ENCODE data around the gene MAN1C1. TPM values are rescaled to one million over a fixed set of nuclear protein-coding genes. Genes with fewer than 3 reads are reported as not detected.

MAN1C1 gene
- total RNA-seq, 1 donor from 2014 or later: 19.5 TPM

DNA sequence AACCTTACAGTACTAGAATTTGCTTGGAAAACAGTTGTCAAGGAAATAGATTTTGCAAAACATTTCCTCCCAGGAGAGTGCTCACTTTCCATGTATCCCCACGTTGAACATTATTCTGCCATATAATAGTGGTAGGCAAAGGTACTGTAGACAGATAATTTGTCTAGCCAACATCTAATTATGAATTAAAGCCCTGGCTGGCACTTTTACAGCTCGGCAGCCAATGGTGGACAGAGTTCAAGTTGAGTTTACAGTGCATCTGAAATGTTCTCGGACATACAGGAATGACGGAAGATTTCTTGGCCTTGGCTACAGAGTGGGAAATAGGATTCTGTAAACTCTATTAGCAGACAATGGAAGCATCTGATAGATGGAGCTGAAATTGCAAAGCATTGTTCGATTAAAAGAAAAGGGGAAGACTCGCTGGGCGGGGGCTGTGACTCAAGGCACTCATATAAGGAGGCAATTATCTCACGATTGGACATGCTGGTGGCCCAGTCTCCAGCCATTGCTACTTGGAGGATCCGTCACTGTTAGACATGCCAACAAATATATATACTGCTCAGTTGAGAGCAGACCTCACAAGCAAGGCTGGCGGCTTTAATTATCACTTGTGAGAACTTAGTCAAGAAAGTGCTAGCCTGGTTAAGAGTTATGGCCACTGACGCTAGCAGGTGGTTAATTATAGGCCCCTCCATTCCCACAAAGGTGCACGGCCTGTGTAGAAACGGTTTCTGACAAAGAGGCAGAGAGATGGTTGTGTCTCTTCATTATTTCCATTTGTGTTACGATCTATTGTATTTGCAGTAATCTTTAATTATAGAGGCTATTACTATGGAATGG, 48.0 kb downstream of the MAN1C1 start:
- no peak for DNase-seq (ENCODE audit: missing footprints)
- intact Hi-C loops (cut with DNase I): no loop called here
- ATAC-seq: peak; percentile 27

DNA sequence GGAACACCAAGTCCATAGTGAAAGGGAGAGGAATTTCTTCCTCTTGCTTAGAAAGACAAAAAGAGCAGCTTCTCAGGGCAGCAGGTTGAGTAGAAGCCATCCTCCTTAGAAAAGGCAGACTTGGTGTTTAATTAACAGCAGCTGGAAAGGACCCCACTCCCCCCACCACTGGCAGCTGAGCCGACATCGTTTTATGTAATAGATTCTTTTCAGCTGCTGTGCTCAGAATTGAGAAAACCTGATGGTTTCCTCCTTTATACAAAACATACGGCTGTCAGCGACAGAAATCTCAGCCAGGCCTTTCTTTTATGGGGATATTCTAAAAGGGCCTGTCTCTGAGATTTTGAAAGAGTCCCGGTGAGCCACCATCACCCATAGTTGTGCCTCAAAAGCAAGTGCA, 49.9 kb downstream of the MAN1C1 start:
- intact Hi-C loops (cut with DNase I): no loop called here
- ATAC-seq: no peak
- DNase-seq (ENCODE audit: missing footprints): no peak

DNA sequence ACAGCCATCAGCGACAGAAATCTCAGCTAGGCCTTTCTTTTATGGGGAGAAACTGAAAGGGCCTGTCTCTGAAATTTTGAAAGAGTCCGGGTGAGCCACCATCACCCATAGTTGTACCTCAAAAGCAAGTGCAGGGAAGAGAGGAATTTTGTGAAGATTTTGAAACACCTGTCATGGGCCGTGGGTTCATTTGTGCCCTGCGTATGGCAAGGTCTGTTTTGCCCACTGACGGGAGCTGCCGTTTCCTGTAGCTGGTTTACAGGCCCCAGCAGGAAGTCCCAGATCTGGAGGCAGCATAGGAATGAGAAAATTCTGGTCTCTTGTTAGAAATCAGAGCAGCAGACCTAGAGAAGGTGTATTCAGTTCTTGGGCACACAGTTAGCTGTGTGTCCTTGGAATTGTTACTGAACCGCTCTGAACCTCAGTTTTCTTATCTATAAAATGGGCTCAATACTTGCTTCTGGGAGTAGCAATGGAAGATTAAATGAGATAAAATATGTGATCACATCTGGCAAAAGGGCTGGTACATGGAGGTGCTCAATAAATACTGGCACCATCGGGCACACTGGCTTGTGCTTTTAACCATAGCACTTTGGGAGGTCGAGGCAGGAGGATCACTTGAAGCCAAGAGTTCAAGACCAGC, 52.5 kb downstream of the MAN1C1 start:
- intact Hi-C loops (cut with DNase I): no loop called here
- DNase-seq (ENCODE audit: missing footprints) (no peak), ATAC-seq (no peak)

DNA sequence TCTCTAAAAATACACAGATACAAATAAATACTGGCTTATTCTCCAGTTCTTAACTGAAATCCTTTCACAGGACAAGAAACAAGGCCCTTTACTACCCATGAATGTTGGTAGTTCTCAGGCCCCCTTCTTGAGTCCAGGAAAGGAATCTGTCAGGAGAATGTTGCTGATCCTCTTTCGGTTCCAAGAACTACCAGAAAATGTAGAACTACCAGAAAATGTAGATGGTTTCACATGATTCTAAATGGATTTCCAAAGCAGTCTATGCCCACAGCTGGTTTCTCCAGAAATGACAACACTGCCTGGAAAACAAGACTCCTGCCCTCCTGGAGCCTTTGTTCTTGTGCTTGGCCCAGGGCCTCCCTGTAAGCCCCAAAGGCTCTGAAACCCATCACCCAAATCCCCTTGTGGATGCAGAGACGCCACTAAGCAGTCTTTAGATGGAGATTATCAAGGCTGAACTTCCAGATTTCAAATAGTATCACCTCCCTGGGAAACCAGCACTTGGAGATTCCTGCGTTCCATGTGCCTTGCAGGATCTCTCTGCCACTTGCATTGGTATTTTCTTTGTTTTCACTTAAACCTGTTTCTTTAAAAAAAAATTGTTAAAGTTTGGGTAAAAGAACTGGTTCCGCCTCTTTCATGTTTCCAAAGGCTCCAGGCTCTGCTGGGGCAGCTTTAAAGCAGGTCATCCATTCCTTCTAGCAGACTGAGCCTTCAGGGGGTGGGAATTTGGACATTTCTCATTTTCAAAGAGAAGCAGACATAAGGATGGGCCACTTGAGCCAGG, 53.4 kb downstream of the MAN1C1 start:
- no peak for DNase-seq (ENCODE audit: missing footprints)
- no peak for ATAC-seq
- intact Hi-C loops (cut with DNase I): no loop called here

DNA sequence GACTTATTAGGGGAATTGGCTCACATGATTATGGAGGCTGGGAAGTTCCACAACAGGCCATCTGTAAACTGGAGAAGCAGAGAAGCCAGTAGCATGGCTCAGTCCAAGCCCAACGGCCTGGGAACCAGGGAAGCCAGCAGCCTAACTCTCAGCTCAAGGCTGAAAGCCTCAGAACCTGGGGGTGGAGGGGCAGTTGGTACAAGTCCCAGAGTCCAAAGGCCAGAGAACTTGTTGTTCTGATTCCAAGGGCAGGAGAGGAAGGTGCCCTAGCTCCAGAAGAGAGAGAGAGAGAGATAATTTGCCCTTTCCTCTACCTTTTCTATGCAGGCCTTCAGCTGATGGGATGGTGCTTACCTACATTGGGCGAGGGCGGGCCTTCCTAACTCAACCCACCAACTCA, 55.3 kb downstream of the MAN1C1 start:
- DNase-seq (ENCODE audit: missing footprints) (no peak), ATAC-seq (no peak)
- intact Hi-C loops (cut with DNase I): no loop called here

DNA sequence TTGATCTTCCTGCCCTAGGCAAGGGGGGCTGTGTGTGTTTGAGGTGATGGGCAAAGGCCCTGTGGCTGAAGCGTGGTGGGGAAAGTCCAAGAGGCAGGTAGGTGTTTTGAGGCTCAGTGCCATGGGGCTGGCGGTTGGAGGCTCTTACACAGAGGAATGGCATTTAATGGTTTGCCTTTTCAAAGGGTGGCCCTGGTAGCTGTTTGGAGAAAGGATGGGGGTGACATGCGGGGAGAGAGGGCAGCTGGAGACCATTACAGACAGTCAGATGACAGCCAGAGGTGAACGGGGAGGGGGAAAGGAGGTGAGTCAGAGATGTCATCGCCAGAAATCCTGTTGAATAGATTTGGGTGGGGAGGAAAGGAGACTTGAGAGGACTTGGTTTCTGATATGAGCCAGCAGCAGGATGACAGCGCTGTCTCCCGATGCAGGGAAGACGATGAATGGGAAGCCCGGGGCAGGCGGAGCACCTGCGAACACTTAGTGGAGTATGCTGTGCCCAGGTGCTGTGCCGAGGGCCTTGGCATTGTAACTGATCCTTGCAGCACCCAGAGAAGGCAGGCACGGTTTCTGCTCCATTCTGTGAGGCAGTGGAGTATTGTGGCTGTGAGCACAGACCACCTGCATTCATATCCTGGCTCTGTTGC, 56.3 kb downstream of the MAN1C1 start:
- DNase-seq (ENCODE audit: missing footprints) (peak; percentile 55), ATAC-seq (no peak)

DNA sequence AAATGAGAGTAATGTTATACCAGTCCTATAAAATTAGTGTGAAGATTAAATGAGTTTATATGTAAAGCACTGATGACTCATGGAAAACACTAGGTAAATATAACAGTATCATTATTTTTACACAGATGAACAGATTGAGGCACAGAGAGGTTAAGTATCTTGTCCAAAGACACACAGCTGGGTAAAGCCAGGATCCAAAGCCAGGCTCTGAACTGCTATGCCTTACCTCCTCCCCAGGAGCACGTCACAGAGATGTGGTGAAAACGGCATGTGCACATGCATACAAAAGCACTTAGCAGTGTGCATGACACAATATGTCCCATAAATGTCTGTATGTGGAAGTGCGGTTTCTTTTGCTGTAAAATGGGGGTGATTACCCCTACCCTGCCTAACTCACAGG, 56.9 kb downstream of the MAN1C1 start:
- intact Hi-C loops (cut with DNase I): no loop called here
- ATAC-seq (no peak), DNase-seq (ENCODE audit: missing footprints) (no peak)

More for the DNA sequence above, 56.3 kb downstream of the MAN1C1 start:
- intact Hi-C loops (cut with DNase I): no loop called here

DNA sequence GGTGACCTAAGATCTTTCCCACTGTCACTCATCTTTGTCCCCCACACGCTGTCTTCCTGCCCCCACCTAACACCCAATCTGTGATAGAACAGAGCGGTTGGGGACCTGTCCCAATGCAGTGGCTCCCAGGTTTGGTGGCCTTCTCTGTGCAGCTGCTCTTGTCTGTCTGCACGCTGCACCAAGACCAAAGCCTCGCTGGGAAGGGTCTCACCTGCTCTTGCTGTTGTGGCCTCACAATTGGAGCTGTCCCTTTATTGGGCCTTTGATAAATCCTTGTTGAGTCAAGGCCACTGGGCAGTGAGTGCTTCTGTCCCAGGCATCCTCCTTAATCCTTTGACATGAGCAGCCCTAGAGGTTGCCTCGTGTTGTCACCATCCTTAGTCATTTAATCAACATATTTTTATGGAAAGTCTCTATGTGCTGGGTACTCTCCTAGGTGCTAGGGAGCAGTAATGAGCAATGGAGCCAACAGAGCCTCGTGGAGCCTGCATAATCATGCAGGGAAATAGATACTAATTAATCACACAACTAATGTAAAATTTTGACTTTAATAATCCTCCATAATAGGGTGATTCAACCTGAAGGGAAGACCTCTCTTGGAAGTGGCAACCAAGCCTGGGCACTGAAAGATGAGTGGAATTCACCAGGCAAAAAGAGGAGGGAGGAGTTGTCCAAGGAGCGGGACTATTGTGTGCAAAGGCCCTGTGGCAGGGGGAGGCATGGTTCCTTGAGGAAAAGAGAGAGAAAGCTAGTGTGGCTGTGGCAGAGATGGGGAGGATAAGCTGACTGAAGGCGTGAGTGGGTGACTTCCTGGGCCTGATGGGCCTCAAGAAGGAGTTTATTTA, 57.6 kb downstream of the MAN1C1 start:
- DNase-seq (ENCODE audit: missing footprints) (no peak), ATAC-seq (no peak)
- intact Hi-C loops (cut with DNase I): no loop called here

DNA sequence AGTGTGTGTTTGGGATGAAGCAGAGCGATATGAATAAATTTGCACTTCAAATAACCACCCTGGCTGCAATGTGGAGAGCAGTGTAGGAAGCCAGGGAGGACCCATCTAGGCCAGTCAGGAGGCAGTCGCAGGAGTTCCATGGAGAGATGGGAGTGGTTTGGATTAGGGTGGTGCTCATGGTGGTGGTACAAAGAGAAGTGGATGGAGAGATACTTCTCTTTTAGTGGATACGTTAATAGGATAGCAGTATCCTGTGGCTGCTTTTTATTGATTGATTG, 58.2 kb downstream of the MAN1C1 start:
- intact Hi-C loops (cut with DNase I): no loop called here
- ATAC-seq: no peak
- DNase-seq (ENCODE audit: missing footprints): no peak

DNA sequence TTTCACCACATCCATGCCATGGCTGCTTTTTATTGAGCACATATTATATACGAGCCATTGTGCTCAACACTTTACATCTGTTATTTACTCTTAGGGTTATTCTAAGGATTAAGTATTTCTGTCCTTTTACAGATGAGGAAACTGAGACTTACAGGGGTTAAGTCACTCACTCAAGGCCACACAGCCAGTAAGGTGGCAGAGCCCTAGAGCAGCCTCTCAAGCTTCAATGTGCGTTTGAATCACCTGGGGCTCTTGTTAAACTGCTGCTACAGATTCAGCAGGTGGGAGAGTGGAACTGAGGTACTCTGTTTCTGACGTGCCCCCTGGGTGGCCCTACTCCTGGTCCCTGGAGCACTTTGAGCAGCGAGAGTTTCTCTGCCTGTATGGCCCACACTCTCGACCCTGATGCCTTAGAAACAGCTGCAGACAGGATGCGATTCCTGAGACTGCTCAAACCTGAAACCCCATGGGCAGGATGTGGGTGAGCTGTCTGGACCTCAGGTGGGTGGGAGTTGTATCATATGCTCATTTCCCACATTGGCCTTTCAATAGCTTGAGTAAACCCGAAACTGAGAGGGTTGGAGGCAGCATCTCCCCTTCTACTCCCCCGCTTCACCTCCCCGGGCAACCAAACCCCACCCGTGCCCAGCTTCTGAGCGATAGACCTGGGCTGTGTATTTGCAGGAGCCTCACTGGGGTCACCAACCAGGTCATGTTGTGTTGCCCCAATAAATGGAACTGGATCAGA, 59.3 kb downstream of the MAN1C1 start:
- peak; percentile 8 for ATAC-seq
- intact Hi-C loops (cut with DNase I): no loop called here
- no peak for DNase-seq (ENCODE audit: missing footprints)

DNA sequence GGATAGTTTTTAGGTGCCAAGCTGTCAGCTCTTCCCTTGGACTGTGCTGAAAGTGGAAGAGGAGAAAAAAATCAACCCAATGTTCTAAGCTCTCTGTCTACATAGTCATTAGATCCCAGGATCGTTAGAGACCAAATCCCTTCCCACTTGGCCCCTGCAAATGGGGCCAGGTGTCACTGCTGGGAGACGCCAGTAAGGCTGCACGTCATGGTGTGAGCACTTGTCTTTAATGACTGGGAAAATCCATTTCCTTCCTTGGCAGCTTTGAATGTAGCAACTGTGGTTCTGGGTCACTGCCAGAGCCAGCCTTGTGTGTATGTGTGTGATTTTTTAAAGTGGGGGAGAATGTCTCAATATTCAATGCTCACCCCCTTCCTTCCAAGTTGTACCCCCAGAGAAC, 59.9 kb downstream of the MAN1C1 start:
- DNase-seq (ENCODE audit: missing footprints) (peak; percentile 79), ATAC-seq (peak; percentile 21)
- intact Hi-C loops (cut with DNase I): no loop called here

DNA sequence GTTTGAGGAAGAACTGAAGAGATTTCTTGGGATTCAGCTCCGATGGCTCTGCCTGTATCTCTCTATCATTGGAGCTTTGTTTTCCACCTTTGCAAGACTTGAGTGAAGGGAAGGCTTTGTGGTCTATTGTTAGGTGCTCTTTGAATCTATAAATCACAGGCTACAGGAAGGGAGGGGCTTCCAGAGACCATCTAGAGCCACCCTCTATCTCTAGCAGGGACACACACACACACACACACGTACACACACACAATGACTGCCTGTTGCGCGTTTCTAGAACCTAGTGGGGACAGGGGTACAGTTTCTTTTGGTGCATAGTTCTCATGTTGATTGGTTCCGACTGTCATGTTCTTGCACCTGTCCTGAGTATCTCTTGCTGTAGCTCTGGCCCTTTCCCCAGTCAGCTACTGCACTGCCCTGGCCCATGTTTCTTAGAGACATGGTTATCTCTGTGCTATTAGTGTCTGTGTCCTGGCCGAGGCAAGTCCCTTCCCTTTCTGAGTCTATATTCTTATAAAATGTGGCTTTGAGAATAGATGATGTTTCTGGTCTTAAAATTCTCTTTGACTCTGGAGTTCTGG, 60.7 kb downstream of the MAN1C1 start:
- ATAC-seq: peak; percentile 29
- intact Hi-C loops (cut with DNase I): no loop called here
- no peak for DNase-seq (ENCODE audit: missing footprints)

DNA sequence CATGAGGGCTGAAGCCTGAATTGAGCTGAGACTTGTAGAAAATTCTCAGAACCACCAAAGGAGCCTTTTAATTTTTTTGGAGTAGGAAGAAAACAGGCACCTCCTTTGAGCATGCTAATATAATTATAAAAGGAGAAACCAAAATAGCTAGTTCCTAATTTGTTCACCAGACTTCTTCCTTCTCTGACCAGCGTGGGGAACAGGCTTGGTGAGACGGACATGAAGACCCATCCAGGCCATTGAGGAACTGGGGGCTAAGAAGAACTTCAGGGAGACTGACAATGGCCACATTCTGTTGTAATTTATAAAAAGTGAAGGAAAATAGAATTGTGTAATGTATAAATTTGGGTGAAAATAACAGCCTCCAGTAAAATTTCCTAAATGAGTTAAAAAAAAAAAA, 62.6 kb downstream of the MAN1C1 start:
- intact Hi-C loops (cut with DNase I): no loop called here
- DNase-seq (ENCODE audit: missing footprints): no peak
- no peak for ATAC-seq

DNA sequence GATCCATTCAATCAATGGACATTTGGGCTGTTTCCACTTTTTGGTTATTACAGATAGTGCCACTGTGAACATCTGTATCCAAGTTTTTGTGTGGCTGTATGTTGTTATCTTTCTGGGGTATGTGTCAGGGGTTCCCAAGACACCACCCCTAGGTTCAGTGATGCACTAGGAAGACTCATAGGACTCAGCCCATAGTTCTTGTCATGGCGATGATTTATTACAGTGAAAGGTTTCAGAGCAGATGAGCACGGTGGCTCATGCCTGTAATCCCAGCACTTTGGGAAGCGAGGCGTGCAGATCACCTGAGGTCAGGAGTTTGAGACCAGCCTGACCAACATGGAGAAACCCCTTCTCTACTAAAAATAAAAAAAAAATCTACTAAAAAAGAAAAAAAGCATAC, 64.1 kb downstream of the MAN1C1 start:
- intact Hi-C loops (cut with DNase I): no loop called here
- ATAC-seq (no peak), DNase-seq (ENCODE audit: missing footprints) (no peak)

DNA sequence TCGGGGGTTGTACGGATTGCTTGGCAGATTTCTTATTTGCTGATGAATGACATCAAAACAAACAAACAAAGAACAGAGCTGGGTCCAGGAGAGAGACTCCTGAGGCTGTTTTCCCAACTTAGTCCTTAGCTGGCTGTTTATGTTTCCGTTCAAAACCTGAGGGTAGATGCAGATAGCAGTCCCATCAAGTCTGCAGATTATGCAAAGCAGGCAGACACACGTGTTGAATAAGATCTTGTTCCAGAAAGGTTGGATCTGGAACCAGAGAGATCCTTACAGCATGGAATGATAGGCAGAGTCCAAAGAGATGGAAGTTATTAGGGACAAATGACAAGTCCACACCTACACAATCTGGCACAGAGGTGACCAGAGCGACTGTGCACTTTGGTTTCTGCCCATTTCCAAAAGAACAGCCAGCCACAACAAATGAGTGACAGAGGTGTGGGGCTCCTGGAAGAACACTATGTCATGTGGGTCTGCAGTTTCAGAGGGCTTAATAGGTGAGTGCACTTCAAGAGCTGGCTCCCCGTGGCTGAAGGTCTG, 65.5 kb downstream of the MAN1C1 start:
- ATAC-seq (no peak), DNase-seq (ENCODE audit: missing footprints) (no peak)
- intact Hi-C loops (cut with DNase I): no loop called here

DNA sequence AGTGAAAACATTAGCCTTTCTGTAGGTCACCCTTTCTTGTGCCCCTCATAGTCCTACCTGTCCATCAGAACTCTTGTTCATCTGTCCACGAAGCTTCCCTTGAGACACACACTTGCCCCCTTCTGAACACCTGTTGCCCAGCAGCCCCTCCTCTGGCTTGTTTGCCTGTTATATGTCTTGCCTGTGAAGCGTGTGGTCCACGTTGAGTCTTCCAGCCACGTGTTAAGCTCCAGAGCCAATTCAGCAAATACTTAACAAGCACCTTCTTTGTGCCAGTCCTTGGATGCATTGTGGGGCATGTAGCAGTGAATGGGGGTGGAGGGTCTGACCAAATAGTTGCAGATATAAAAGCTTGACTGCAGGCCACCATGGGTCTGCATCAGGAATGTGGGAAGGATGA, 66.6 kb downstream of the MAN1C1 start:
- ATAC-seq (no peak), DNase-seq (ENCODE audit: missing footprints) (no peak)
- intact Hi-C loops (cut with DNase I): no loop called here

DNA sequence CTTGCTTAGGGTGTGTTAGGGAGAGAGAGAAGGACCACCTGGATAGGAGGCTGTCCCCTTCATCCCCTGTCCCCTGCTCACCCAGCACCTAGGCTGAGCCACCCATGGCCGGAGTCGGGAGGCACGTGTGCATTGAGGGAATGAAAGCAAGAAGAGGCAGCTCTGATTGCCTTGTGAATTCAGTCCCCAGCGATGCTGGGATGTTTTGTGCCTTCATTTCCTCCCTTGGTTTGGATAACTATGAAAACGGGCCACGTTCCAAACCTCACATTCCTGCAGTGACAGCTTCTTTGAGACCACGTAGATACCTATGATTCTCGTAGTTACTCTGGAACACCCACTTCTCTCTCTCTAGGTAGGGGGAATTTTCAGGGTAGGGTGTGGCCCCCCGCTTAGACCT, 67.1 kb downstream of the MAN1C1 start:
- no peak for DNase-seq (ENCODE audit: missing footprints)
- intact Hi-C loops (cut with DNase I): no loop called here
- no peak for ATAC-seq
